Lower leg skin (tissue), 3 donors: ENCODE measurements around the gene USP16.

ENCODE experiments used
- CTCF ChIP-seq, 3 donors: fragments of 450-650 bp; IDR thresholded peaks; one replicate each; pipeline ENCODE4 v1.5.1; 2016; ENCODE audit warnings: antibody characterized with exemption in 3 of 3, mild to moderate bottlenecking in 3 of 3, moderate library complexity in 2 of 3
- POLR2A ChIP-seq, 2 donors: fragments of 450-650 bp; IDR thresholded peaks; one replicate each; pipeline ENCODE4 v1.6.1; 2016 to 2017; ENCODE audit warnings: antibody characterized with exemption in 2 of 2, mild to moderate bottlenecking in 1 of 2, moderate library complexity in 1 of 2

GRCh38 chr21:29034678-29035077, 10.2 kb downstream of the USP16 start:
- TF ChIP-seq CTCF (IDR thresholded peaks at IDR 0.05), result no peak
- no peak for TF ChIP-seq POLR2A (IDR thresholded peaks at IDR 0.05)
